ENCODE measurements around the gene C19orf25.

The C19orf25 gene

DNA sequence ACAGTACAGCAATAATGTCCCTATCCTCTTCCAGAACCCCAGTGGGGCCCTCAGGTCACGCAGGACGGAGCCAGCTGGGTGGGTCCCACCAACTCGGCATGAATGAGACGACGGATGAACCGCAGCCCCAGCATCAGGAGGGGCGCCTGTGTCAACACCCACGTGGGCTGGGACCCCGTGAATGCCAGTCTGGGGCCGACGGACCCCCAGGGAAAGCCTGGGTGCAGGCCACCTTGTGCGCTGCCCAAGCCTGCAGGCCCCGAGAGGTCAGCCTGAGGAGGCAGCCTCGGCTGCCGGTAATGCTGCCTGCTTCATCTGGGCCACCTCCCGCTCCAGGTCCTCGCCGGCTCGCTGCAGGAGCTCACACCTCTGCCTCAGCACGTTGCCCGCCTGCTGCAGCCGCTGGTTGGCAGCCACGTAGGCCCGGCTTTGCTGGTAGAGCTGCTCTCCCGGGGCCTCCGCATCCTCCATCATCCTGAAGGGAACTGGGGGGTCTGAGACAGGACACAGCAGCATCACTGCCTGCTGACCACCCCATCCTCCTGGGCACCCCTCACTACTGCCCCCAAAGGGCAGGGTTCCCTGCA is 4.2 kb downstream of the C19orf25 start:
- no peak for DNase-seq

DNA sequence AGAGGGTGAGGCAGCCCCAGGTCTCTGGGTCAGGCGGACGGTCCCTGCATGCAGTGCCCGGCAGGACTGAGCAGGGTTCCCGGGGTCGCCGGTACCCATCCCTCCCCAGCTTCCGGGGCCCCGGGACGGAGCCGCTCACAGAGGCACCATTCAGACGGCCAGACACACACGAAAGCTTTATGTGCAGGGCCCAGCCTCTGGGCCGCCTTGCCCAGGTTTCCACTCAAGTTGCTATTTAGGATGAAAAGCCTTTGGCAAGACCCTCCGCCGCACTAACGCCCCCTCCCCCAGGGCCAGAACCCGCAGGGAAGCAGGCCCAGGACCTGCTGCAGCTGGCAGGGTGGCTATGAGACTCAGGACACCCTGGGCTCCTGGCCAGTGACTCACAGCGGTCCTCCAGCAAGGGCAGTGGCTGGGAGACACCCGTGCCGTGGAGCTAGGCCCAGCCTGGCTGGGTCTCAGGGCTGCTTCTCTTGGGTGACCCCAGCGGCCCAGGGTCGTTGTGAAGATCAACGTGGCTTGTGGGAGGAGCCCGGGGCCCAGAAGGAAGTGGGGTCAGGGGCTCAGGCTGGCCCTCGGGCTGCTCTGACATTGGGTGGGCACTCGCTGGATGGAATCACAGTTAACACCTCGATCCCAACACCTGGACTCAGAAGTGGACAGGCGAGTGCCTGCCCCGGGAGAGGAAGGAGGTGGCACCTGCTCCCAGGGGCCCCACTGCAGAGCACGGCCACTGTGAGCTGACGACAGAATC is 4.8 kb downstream of the C19orf25 start:
- no peak for DNase-seq

DNA sequence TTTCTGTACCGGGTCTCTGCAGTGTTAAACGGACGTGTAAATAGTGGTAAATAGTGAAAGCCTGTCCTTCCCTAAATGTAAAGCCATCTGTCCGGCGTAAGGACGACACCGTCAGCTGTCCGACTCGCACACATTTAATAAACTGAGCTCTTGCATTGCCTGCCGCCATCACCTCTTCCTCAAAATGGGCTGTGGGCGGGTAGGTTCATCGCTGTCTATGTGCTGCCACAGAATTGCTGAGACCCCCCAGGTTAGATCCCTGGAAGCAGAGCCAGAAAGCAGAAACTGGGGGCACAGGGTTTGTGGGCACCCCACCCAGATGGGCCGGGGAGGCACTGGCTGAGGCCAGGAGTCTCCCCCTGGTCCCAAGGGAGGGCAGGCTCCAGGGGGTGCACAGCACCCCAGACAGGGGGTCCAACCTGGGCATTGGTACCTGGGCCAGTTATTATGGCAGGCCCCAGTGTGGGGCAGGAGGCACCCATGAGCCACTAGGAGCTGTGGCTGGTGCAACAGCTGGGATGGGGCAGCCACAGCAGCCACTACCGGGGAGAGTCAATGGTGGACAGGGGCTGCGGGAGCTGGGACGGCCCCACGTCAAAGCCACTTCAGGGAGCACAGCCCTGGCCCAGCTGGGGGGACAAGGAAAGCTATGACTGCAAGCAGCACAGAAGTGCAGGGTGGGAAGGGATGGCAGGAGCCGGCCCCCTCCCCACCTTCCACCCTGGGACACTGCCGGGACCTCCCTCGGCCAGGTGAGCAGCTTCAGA is 5.7 kb downstream of the C19orf25 start:
- DNase-seq, result no peak

DNA sequence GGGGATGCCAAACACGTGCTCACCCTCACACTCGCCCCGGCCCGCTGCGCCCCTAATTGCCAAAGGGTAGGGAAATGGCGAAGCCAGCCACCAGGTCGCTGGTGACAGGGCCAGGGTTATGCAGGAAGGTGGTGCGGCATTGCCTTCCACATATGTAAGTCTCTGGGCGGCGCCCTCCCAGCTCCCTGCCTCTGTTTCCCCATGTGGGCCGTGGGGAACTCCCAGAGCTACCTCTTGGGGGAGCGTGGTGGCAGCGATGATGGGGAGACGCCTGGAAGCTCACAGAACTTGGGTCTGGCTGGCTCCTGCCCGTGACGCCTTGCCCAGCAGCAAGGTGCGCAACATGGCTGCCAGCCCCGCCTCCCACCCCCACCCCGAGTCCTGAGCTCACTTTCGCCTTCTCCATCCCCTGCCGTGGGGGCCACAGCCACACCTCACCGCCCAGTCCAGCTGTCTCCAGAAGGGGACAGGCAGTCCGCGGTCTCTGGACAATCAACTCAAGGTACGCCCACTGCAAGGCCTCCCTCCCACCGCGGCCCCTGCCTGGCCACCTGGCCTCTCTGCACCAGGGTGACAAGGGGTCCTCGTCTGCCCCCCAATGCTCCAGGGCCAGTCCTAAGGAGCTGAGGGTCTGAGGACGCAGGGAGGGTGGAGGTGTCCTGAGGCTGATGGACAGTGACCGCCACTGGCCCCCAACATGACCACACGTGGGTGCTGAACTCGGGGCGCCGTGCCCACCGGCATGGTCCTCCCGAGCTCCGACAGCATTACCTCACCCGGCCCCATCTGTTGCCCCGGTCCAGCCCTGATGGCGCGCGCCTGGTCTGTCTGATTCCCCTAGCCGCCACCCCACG is 6.6 kb downstream of the C19orf25 start:
- DNase-seq, result no peak

DNA sequence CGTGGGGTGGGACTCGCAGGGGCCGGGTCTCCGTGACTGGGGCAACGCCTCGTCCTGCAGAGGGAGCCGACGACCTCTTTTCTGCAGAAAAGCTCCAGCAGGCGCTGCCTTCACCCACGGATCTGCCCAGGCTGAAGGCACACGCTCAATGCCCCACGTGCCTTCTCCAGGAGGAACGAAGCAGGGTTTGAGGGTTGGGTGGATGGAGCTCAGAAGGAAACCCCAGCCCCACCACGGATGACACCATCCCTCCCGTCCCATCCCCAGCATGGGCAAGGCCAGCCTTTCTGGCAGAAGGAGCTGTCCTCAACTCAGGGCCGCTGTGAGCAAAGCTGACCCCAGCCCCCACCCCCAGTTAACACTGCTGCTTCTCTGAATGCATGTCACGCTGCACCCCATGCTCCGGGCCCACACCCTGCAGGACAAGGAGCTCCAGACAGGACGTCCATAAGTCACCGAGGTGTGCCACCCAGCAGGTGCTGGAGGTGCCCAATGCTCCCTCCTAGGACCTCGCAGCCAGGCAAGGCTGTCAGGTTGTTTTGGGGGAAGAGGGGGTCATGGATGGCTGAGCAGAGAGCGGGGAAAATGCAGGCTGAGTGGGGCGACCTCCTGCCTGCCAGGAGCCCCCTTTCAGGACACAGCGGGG is 7.4 kb downstream of the C19orf25 start:
- no peak for DNase-seq

DNA sequence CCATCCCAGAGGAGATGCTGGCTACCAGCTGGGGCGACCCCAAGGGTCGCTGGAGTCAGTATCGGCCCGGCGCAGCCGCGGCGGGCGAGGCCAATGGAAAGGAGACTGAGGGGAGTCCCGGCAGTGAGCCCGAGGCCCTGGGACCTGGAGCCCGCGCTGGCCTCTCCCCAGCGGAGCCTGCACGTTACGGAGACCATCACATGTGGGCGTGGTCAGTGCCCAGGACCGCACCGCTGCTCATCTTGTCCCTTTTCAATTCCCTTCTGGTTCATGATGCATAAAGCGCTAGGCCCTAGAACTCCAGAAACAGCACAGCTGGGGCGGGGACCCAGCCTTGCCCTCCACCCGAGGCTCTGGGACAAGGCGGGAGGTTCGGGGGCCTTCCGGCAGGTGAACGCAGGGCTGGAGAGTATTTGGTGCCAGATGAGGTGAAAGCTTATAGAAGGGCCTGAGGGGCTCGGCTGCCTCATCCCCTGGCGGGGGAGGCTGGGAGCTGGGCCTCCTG is 8.0 kb downstream of the C19orf25 start:
- DNase-seq, result no peak

DNA sequence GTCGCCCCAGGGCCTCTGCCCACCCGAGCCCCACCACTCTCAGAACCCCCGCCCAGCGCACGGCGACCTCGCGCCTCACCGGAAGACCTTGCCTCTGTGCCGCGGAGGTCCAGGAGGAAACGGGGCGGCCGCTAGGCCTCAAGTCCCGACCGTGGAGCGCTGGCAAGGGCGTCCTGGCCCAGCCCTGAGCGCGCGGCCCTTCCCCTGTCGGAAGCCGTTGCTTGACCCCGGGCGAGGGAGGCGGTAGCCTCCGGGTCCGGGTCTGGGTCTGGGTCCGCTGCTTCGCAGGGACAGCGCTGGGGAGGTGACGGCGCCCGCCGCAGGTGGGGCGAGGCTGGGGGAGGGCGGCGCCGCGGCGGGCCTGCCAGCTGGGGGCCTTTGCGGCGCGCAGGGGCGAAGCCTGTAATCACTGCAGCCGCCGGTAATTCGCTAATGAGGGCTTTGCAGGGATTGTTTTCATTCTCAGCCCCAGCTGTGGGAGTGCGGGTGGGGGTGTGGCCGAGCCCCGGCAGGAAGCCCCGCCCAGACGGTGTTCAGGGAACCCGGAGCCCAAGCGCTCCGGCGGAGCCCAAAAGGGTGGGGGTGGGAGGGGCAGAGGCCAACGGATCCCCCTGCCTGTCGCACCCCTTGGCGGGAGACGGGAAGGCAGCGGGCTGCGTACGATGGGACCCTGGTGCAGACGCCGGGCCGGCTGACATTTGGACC is 8.6 kb downstream of the C19orf25 start:
- DNase-seq, result no peak

DNA sequence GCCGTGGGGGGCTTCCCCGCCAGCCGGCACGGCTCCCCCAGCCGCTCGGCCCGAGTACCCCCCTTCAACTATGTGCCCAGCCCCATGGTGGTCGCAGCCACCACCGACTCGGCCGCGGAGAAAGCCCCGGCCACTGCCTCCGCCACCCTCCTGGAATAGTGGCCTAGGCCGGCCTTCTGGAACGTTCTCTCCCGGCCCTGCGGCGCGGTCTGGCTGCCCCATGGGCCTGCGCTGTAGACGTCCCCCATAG is 9.0 kb downstream of the C19orf25 start:
- no peak for DNase-seq

DNA sequence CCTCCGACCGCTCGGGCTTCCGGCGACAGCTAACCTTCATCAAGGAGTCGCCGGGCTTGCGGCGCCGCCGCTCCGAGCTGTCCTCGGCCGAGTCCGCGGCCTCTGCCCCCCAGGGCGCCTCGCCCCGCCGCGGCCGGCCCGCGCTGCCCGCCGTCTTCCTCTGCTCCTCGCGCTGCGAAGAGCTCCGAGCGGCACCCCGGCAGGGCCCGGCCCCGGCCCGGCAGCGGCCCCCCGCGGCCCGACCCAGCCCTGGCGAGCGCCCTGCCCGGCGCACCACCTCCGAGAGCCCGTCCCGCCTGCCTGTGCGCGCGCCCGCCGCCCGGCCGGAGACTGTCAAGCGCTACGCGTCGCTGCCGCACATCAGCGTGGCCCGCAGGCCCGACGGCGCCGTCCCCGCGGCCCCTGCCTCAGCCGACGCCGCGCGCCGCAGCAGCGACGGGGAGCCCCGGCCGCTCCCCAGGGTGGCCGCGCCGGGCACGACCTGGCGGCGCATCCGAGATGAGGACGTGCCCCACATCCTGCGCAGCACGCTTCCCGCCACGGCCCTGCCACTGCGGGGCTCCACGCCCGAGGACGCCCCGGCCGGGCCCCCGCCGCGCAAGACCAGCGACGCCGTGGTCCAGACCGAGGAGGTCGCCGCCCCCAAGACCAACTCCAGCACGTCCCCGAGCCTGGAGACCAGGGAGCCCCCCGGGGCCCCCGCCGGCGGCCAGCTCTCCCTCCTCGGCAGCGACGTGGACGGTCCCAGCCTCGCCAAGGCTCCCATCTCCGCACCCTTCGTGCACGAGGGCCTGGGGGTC is 9.6 kb downstream of the C19orf25 start:
- no peak for DNase-seq

DNA sequence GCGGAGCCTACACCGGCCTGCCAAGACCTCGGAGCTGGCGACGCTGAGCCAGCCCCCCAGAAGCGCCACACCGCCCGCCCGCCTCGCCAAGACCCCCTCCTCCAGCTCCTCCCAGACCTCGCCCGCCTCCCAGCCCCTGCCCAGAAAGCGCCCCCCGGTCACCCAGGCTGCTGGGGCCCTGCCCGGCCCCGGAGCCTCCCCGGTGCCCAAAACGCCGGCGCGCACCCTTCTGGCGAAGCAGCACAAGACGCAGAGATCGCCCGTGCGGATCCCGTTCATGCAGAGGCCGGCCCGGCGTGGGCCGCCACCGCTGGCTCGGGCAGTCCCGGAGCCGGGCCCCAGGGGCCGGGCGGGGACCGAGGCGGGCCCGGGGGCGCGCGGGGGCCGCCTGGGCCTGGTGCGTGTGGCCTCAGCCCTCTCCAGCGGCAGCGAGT is 10.2 kb downstream of the C19orf25 start:
- DNase-seq, result no peak

DNA sequence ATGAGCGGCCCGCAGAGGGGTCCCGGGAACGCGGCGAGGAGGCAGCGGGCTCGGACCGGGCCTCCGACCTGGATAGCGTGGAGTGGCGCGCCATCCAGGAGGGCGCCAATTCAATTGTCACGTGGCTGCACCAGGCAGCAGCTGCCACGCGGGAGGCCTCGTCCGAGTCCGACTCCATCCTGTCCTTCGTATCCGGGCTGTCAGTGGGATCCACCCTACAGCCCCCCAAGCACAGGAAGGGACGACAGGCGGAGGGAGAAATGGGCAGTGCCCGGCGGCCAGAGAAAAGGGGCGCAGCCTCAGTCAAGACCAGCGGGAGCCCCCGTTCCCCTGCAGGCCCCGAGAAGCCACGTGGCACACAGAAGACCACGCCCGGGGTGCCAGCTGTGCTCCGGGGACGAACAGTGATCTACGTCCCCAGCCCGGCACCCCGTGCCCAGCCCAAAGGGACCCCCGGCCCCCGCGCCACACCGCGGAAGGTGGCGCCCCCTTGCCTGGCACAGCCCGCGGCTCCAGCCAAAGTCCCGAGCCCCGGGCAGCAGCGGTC is 10.7 kb downstream of the C19orf25 start:
- DNase-seq, result no peak

DNA sequence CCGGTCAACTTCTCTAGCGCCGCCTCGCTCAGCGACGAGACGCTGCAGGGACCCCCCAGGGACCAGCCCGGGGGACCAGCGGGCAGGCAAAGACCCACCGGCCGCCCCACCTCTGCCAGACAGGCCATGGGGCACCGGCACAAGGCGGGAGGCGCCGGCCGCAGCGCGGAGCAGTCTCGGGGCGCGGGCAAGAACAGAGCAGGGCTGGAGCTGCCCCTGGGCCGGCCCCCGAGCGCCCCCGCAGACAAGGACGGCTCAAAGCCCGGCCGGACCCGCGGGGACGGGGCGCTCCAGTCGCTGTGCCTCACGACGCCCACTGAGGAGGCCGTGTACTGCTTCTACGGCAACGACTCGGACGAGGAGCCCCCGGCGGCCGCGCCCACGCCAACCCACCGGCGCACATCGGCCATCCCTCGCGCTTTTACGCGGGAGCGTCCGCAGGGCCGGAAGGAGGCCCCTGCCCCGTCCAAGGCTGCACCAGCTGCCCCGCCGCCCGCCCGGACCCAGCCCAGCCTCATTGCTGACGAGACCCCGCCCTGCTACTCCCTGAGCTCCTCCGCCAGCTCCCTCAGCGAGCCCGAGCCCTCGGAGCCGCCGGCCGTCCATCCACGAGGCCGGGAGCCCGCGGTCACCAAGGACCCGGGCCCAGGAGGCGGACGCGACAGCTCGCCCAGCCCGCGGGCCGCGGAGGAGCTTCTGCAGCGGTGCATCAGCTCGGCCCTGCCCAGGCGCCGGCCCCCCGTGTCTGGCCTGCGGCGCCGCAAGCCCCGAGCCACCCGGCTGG is 11.3 kb downstream of the C19orf25 start:
- no peak for DNase-seq

DNA sequence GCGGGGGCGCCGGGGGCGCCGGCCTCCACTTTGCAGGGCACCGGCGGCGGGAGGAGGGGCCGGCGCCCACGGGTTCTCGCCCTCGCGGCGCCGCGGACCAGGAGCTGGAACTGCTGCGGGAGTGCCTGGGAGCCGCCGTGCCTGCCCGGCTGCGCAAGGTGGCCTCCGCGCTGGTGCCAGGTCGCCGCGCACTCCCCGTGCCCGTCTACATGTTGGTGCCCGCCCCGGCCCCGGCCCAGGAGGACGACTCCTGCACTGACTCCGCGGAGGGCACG is 11.9 kb downstream of the C19orf25 start:
- DNase-seq, result no peak

DNA sequence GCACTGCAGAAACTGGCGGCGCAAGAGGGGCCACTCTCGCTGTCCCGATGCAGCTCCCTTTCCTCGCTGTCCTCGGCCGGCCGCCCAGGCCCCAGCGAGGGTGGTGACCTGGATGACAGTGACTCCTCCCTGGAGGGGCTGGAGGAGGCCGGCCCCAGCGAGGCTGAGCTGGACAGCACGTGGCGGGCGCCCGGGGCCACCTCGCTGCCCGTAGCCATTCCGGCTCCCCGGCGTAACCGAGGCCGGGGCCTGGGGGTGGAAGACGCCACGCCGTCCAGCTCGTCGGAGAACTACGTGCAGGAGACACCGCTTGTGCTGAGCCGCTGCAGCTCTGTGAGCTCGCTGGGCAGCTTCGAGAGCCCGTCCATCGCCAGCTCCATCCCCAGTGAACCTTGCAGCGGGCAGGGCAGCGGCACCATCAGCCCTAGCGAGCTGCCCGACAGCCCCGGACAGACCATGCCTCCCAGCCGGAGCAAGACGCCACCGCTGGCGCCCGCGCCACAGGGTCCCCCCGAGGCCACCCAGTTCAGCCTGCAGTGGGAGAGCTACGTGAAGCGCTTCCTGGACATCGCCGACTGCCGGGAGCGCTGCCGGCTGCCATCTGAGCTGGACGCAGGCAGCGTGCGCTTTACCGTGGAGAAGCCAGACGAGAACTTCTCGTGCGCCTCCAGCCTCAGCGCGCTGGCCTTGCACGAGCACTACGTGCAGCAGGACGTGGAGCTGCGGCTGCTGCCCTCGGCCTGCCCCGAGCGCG is 12.4 kb downstream of the C19orf25 start:
- no peak for DNase-seq

DNA sequence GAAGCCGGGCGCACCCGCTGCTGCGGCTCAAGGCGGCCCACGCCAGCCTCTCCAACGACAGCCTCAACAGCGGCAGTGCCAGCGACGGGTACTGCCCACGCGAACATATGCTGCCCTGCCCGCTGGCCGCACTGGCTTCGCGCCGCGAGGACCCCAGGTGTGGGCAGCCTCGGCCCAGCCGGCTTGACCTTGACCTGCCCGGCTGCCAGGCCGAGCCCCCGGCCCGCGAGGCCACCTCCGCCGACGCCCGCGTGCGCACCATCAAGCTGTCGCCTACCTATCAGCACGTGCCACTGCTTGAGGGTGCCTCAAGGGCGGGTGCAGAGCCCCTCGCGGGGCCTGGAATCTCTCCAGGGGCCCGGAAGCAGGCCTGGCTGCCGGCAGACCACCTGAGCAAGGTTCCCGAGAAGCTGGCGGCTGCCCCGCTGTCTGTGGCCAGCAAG is 13.0 kb downstream of the C19orf25 start:
- no peak for DNase-seq

DNA sequence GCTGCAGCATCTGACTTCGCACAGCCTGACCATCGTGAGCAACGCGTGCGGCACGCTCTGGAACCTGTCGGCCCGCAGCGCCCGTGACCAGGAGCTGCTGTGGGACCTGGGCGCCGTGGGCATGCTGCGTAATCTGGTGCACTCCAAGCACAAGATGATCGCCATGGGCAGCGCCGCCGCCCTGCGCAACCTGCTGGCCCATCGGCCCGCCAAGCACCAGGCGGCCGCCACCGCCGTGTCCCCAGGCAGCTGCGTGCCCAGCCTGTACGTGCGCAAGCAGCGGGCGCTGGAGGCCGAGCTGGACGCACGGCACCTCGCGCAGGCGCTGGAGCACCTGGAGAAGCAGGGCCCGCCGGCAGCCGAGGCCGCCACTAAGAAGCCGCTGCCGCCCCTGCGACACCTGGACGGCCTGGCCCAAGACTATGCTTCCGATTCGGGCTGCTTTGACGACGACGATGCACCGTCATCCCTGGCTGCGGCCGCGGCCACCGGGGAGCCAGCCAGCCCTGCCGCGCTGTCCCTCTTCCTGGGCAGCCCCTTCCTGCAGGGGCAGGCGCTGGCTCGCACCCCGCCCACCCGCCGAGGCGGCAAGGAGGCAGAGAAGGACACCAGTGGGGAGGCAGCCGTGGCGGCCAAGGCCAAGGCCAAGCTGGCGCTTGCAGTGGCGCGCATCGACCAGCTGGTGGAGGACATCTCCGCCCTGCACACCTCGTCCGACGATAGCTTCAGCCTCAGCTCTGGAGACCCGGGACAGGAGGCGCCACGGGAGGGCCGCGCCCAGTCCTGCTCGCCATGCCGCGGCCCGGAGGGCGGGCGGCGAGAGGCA is 13.6 kb downstream of the C19orf25 start:
- no peak for DNase-seq

DNA sequence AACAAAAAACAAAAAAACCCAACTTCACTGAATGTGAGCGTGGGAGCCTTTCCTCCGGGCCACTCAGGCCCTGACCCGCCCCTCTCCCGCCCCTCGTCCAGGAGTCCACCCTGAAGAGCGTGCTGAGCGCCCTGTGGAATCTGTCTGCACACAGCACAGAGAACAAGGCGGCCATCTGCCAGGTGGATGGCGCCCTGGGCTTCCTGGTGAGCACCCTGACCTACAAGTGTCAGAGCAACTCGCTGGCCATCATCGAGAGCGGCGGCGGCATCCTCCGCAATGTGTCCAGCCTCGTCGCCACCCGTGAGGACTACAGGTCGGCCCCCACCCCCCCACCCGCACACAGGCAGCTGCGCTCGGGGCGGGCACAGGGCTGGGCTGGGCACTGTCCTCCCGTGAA is 17.2 kb downstream of the C19orf25 start:
- no peak for DNase-seq

All from DMS79 treated with DMSO at 0.1 percent for 48 hours (cell line).